Measurements from ENCODE around the gene HRCT1.
"Not testable (repeated sequence)": the region's sequence is repeated elsewhere in the genome, so short reads cannot be mapped to it uniquely, and the experiment has no call there.

Gene HRCT1

GRCh38 chr9:35891646-35892045 lies 14.4 kb upstream of the HRCT1 start:
- TF ChIP-seq CTCF (conservative IDR thresholded peaks at IDR 0.05; ENCODE audit: low read depth, low read length) = no peak
- no peak for DNase-seq (ENCODE audit: low read depth)
- H3K4me3 ChIP-seq (ENCODE audit: low read depth, low read length) = no peak overlapping the region

GRCh38 chr9:35892051-35892450 lies 14.0 kb upstream of the HRCT1 start:
- TF ChIP-seq CTCF (conservative IDR thresholded peaks at IDR 0.05; ENCODE audit: low read depth, low read length) = no peak
- DNase-seq (ENCODE audit: low read depth) = no peak
- H3K4me3 ChIP-seq (ENCODE audit: low read depth, low read length) = no peak overlapping the region

GRCh38 chr9:35896570-35896969 lies 9.4 kb upstream of the HRCT1 start:
- no peak overlapping the region for H3K4me3 ChIP-seq (ENCODE audit: low read depth, low read length)
- DNase-seq (ENCODE audit: low read depth) = no peak
- no peak for TF ChIP-seq CTCF (conservative IDR thresholded peaks at IDR 0.05; ENCODE audit: low read depth, low read length)

- not testable (repeated sequence) for H3K4me3 ChIP-seq (ENCODE audit: low read depth, low read length); DNase-seq (ENCODE audit: low read depth)
Measured at GRCh38 chr9:35897376-35898099, 8.5 kb upstream of the HRCT1 start.

- H3K4me3 ChIP-seq (ENCODE audit: low read depth, low read length) = no peak overlapping the region
- no peak for DNase-seq (ENCODE audit: low read depth)
- TF ChIP-seq CTCF (conservative IDR thresholded peaks at IDR 0.05; ENCODE audit: low read depth, low read length) = no peak
Measured at GRCh38 chr9:35898337-35898736, 7.7 kb upstream of the HRCT1 start.

- no peak overlapping the region for H3K4me3 ChIP-seq (ENCODE audit: low read depth, low read length)
- TF ChIP-seq CTCF (conservative IDR thresholded peaks at IDR 0.05; ENCODE audit: low read depth, low read length) = no peak
Measured at GRCh38 chr9:35899021-35899420, 7.0 kb upstream of the HRCT1 start.

GRCh38 chr9:35903049-35903448 lies 3.0 kb upstream of the HRCT1 start:
- no peak overlapping the region for H3K4me3 ChIP-seq (ENCODE audit: low read depth, low read length)
- TF ChIP-seq CTCF (conservative IDR thresholded peaks at IDR 0.05; ENCODE audit: low read depth, low read length) = peak; percentile 59
- peak; percentile 79 for DNase-seq (ENCODE audit: low read depth)

More at GRCh38 chr9:35899021-35899420, 7.0 kb upstream of the HRCT1 start:
- DNase-seq (ENCODE audit: low read depth) = no peak
